COLO668 (cell line): ENCODE measurements around the gene TTBK2.
"Not testable (repeated sequence)": the region's sequence is repeated elsewhere in the genome, so short reads cannot be mapped to it uniquely, and the experiment has no call there.

Experiments used
- DNase-seq: peaks from one replicate; lab custom pipeline; 2025; ENCODE audit not compliant: unreplicated experiment; lab: John Stamatoyannopoulos, UW

Gene TTBK2

DNA sequence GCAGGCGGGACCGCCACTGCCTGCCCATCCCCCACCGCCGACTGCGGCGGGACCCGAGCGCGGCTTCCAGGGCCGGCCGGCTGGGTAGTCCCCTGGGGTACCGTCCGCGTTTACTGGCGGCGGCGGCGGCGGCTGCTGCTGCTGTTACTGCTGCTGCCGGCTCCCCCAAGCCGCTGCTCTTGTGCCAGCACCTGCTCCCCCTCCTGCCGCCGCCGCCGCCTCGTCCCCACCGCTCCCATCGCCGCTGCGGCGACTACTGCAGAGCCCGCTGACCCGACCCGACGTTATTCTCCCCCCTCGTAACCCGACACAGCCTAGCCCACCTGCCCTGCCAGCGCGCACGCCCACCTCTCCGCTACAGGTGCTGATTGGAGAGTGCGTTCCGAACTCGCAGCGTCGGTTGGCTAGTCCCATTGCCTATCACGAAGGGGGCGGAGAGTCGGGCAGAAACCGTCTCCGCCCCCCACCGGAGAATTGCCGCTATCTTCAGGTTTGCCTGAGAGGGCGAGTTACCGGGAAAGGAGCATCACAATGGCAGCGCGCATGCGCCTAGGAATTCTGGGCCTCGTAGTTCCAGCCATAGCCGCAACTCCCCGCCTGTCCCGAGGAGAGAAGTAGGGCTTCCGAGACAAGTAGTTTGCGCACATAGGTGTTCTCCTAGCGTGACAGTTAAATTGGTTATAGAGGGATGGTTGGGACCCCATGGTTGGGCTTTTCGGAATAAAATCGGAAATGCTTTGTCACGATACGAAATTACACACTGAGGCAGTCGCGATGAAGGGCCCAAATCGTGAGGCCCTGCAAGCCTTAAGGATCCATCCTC, at the start of gene TTBK2:
TSS of gene TTBK2 (minus strand) at position 260 of the 823 bp plus-strand sequence. CDS start 42,161 bp downstream, outside the sequence.
- peak; percentile 98 for DNase-seq

DNA sequence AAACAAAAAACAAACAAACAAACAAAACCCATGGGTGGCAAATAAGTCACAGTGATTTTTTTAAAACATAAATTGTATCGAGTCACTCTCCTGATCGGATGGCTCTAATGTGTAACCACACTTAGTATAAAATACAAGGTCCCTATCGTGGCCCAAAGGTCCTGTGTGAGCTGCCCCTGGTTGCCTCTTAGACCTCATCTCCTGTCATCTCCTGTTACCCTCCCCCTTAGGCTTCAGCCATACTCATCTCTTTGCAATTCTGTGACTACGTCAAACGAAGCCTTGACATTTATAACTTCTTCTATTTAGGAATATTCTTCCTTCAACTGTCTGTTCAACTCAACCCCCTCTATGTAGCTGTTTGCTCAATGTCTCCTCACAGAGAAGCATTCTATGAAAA, 43.9 kb upstream of the TTBK2 start:
- DNase-seq: no peak

DNA sequence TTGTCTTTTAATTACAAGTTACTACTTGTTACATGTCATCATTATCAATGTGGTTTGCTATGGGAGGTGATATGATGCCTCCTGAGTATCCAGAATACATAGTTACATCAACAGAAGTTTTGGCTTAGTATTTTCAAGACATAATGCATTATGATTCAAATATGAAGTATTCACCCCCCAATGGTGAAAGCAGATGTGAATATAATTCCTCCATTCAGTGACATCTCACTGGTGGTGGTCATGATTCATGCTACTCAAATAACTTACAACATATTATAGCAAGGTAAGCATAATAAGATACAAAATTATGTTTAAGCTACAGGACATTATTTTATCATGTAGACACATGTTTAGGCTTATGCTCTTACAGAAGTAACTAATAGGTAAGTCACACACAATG, 34.9 kb upstream of the TTBK2 start:
- DNase-seq: no peak

DNA sequence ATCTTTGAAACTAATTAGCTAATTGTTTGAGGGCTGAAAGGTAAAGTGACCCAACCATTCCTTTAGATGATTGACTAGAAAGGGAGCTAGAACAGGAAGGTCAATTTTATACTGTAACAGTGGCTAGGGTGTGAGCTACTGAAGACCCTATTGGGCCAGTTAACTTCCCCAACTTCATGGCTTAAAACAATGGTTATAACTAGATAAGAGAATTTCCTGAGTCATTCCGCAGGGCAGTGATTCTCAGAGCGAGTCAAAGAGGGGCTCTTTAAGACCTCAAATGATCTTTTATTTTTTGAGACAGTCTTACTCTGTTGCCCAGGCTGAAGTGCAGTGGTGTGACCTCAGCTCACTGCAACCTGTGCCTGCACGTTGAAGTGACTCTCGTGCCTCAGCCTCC, 33.7 kb upstream of the TTBK2 start:
- DNase-seq: no peak

DNA sequence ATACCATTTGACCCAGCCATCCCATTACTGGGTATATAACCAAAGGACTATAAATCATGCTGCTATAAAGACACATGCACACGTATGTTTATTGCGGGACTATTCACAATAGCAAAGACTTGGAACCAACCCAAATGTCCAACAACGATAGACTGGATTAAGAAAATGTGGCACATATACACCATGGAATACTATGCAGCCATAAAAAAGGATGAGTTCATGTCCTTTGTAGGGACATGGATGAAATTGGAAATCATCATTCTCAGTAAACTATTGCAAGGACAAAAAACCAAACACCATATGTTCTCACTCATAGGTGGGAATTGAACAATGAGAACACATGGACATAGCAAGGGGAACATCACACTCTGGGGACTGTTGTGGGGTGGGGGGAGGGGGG, 28.3 kb upstream of the TTBK2 start:
- DNase-seq: not testable (repeated sequence)

DNA sequence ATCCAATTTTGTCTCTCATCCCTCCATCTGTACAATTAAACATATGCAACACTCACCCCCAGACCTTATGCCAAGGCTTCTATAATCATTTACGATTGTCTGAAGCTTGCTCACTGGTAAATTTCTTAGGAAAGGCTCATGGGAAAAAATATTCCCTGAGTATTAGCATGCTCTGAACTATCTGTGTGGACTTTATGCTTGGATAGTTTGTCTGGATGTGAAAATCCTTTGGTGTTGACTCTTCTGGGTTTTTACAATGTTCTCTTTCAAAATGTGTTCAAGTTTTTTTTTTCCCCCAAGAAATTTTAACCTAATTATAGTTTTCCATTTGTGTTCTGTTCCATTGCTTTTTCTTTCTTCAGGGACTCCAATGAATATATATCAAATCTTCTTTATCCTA, 19.9 kb upstream of the TTBK2 start:
- DNase-seq: no peak

DNA sequence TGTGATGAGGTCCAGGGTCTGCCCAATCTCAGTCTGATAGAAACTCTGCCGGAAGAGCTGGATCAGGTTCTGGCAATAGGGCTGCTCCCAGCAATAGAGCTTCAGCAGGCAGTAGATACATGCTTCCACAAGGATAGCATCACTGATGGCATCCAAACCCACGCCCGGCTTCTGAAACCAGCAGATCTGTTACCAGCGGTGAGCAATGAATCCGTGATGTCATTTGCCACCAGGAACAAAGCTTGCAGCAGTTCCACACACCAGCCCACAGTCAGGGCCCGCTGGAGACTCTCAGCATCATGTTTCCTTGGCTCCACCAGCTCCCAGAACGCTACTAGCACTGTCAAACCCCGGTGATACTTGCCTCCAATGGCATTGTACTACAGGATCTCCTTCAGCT, 19.3 kb upstream of the TTBK2 start:
- no peak for DNase-seq

DNA sequence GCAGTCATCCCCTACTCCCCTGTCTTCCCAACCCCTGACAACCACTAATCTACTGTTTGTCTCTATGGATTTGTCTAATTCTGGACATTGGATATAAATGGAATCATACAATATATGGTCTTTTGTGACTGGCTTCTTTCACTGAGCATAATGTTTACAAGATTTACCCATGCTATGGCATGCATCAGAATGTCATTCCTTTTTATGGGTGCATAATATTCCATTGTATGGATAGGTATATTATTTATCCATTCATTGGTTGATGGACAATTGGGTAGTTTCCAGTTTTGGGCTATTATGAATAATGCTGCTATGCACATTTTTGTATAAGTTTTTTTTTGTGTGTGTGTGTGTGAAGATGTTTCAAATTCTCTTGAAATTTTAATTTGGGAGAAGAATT, 16.6 kb upstream of the TTBK2 start:
- DNase-seq: no peak

DNA sequence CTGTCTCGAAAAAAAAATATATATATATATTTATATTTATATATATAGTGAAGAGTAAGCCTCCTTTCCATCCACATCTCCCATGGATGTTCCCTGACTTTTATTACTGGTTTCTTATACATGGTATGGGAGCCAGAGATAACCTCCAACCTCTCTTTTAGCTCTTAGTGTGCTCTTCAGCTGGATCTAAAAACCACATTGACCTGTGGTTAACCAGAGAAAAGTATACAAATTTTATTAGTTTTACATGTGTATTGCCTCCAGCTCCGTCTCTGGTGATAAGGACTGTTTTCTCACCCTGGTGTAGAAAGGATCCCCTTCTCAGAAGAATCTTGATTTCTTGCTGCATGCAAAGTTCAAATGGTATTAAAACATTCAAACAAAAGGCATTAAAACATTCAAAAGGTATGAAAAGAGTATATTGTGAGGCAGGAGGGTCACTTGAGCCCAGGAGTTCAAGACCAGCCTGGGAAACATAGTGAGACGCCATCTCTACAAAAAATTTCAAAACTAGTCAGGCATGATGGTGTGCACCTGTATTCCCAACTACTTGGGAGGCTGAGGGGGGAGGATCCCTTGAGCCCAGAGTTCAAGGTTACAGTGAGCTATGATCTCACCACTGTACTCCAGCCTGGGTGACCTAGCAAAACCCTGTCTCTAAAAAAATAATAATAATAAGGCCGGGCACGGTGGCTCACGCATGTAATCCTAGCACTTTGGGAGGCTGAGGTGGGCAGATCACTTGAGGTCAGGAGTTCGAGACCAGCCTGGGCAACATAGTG, 13.5 kb upstream of the TTBK2 start:
- no peak for DNase-seq

DNA sequence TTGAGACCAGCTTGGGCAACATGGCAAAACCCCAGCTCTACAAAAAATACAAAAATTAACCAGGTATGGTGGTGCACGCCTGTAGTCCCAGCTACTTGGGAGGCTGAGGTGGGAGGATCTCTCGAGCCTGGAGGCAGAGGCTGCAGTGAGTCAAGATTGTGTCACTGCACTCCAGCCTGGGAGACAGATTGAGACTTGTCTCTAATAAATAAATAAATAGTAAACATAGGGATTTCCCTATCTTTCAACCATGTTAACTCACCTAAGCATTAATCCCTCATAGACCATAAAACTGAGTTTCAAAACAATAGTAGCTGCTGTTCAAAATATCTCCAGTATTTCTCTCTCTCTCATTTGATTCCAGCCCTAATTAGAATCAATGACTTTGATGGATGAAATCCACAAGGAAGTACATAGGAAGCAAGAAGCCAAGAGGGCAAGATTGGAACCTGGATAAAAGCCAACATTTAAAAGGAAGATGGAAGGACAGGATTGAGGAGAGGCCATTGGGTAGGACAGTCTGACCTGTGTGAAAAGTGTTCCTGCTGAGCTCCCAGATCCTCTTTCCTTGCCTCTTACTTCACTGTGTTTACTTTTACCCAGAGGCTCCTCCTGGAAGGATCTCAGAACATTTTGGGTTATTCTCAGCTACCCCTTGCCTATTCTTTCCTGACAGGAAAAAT, 12.4 kb upstream of the TTBK2 start:
- no peak for DNase-seq

DNA sequence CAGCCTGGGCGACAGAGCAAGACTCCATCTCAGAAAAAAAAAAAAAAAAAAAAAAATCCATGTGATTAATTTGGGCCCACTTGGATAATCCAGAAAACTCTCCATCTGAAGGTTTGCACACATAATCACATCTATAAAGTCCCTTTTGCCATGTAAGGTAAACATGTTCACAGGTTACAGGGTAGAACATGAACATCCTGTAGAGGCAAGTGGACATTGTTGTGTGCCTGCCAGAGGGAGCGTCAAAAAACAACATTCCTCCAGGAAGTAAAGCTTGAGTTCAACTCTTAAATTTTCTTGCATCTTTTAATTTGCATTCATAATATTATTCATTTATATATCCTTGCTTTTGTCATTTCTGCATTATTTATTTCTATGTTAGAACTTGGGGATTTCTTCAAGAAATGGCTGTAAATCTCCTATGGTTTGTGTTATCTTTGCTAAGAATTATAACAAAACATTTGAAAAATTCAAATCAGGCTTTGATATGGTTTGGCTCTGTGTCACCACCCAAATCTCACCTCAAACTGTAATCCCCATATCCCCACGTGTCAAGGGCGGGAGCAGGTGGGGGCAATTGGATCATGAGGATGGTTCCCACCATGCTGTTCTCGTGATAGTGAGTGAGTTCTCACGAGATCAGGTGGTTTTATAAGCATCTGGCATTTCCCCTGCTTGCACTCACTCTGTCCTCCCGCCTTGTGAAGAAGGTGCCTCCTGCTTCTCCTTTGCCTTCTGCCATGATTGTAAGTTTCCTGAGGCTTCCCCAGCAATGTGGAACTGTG, 11.3 kb upstream of the TTBK2 start:
- DNase-seq: no peak

DNA sequence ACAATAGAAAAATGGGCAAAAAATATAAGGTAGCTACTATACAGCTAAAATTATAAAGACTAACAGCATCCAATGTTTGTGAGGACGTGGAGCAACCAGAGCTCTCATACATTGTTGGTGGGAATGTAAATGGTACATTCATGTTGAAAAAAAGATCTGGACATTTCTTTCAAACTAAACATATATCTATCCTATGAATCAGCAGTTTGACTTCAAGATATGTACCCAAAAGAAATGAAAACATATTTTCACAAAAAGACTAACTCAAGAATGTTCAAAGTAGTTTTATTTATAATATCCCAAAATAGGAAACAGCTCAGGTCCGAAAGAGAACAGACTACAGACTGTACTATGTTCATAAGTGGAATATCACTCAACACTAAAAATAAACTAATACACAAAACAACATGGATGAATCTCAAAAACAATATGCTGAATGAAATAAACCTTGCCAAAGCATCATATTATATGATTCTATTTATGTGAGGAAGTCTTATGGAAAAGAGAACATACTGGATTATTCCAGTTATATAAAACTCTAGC, 8.8 kb upstream of the TTBK2 start:
- no peak for DNase-seq

DNA sequence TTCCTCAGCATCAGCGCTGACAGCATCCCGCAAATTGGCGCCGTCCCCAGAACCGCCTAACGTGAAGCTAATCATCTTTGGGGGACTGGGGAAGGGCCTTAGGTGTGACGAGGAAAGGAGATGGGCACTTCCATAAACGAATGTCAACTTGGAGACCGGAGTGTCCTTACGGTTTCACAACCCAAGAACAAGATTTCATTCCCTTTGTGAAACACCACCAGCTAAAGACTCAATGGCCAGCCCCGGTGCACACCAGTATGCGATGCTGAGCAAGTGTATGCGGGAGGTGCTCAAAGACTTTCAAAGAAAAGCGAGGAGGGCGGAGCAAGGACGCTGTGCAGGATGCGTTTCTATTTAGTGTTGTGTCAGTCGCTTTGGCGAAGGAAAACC, 759 bp upstream of the TTBK2 start:
- peak; percentile 26 for DNase-seq

DNA sequence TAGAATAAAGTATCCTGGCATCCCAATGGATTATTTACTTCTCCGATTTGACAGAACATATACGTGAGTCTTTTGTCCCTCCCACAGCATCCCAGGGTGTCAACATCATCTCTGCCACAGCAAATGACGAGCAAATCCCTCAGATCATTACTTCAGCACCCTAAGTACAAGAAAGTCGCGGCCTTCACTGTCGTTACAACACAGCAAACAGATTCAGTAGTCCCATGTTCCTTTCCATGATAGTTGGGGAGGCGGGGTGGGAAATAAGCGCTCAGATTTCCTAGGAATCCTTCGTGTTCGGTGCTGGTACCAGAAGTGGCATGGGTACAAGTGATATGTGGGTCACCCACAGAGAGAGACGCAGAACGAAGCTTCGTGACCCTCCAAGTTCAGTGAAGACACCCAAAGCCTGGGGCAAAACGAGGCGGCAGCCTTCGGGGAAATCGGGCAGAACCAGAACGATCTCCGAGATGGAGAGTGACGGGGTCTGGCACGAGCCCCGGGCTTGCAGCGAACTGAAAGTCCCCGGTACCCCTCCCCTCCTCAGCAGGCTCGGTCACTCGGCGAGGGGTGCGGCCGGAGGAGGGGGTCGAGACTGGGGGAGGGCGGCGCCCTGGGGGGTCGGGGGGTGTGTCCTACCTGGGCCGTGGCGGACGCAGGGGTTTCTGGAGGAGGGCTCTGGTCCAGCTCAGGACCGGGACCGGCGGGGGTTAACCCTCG, 619 bp downstream of the TTBK2 start:
- DNase-seq: peak; percentile 18

DNA sequence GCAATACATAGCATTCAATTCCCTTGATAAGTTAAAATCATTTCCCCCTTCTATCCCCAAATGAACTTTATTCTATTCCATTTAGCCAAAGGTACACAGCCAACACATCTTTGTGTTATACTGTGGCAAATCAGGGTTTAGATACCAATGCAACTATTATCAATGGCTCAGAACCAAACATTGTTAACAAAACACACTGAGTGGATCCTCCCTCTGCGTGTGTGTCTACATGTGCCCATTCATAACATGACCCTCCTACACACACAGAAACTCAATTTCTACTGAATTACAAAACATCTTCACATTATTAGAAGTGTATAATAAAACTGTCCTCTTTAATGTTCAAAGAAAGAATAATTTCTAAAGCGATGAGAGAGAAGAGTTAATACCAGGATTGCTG, 1.3 kb downstream of the TTBK2 start:
- DNase-seq: no peak

DNA sequence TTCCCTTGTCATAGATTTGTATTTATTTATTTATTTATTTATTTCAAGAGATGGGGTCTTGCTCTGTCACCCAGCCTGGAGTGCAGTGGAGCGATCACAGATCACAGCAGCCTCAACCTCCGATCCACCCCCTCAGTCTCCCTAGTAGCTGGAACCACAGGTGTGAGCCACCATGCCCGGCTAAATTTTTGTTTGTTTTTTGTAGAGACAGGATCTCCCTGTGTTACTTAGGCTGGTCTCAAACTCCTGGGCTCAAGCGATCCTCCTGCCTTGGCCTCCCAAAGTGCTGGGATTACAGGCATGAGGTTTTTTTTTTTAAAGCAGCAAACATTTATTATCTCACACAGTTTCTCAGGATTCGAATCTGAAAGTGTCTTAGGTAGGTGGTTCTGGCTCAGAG, 2.5 kb downstream of the TTBK2 start:
- DNase-seq: no peak

DNA sequence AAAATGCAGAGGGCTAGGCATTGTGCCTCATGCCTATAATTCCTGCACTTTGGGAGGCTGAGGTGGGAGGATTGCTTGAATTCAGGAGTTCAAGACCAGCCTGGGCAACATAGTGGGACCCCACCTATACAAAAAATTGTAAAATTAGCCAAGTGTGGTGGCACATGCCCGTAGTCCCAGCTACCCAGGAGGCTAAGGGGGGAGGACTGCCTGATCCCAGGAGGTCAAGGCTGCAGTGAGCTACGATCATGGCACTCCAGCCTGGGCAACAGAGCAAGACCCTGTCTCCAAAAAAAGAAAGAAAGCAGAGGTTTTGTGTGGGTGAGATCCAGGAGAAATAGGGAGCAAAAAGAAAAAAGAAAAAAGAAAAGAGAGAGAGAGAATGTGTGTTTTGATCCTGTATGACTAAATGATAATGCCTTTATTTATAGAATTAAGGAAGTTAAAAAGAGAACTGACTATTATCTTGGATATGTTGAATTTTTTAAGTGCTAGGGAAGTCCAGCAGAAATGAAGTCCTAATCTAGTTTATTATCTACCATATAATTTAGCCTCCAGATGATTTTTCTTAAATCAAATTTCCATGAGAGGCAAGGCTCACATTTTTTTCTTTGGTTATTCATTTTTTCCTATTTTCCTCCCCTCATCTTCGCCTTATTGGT, 4.8 kb downstream of the TTBK2 start:
- no peak for DNase-seq

DNA sequence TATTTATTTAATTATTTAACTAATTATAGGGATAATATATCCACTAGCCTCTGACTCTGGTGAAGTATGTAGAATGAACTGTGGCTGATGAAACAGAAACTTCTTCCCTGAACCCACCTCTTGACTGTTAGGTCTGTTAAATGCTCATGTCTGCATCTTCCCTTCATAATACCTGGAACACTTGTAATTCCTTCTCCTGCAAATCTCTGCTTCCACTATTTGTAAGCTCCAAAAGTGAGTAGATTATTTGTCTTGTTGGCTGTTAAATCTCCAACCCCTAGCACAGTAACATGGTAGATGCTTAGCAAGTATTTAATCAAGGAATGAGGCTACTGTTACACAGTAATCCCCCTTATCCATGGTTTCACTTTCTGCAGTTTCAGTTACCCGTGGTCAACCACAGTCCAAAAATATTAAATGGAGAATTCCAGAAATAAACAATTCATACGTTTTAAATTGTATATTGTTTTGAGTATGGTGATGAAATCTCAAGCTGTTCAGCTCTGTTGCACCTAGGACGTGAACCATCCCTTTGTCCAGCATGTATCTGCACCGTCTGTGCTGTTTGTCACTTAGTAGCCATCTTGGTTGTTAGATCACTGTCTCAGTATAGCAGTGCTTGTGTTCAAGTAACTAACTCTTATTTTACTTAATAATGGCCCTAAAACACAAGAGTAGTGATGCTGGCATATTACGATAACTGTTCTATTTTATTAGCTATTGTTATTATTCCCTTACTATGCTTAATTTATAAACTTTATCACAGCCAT, 5.7 kb downstream of the TTBK2 start:
- no peak for DNase-seq

DNA sequence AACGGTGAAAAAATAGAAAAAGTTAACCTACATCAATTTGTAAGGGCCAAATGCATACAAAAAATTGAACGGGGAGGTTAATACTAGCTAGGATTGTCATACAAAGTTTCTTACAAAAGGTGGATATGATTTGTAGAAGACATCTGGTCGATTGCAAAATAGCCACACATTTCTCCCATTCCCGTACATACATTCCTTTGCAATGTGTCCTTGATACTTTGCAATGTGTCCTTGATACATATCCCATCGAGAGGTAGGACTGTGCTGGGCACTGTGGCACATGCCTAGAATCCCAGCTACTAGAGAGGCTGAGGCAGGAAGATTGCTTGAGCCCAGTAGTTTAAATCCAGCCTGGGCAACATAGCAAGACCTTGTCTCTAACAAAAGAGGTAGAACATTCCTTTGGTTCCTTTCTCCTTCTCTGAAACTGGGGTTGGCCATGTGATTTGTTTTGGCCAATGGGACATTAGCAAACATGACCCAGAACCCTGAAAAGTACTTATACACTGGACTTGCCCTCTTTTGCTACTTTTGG, 9.5 kb downstream of the TTBK2 start:
- no peak for DNase-seq
